Mesenchymal stem cell (in vitro differentiated cells and primary cell): ENCODE results near the gene GMPPA.

ENCODE experiments used
- DNase-seq: peaks from one replicate; pipeline ENCODE4 v3.0.0-alpha.2; 2013
- H2AFZ ChIP-seq: one replicate; pipeline ENCODE4 v1.6.1; 2013; ENCODE audit warnings: low read depth, mild to moderate bottlenecking, control low read depth, inconsistent platforms, low read length, moderate library complexity
- H2AK5ac ChIP-seq: 2 replicates; pipeline ENCODE4 v1.6.1; 2013; ENCODE audit warnings: low read length, moderate library complexity, mild to moderate bottlenecking, inconsistent platforms; ENCODE audit not compliant: severe bottlenecking
- H2BK120ac ChIP-seq: one replicate; pipeline ENCODE4 v1.6.1; 2013; ENCODE audit warnings: low read depth, mild to moderate bottlenecking, inconsistent platforms, low read length, moderate library complexity
- H2BK12ac ChIP-seq, 2 experiments: one replicate each; pipeline ENCODE4 v1.6.1; 2013; ENCODE audit warnings: inconsistent platforms in 2 of 2, low read length in 2 of 2, mild to moderate bottlenecking in 2 of 2, moderate library complexity in 2 of 2, control low read depth in 1 of 2
- H2BK15ac ChIP-seq: one replicate; pipeline ENCODE4 v1.6.1; 2013; ENCODE audit warnings: mild to moderate bottlenecking, low read depth, inconsistent platforms; ENCODE audit not compliant: poor library complexity, severe bottlenecking
- H2BK5ac ChIP-seq: 2 replicates; pipeline ENCODE4 v1.6.1; 2013; ENCODE audit warnings: low read depth, mild to moderate bottlenecking, low read length, control low read depth, inconsistent platforms; ENCODE audit not compliant: poor library complexity, severe bottlenecking
- H3K14ac ChIP-seq, 2 experiments: one replicate each; pipeline ENCODE4 v1.6.1; 2013; ENCODE audit warnings: inconsistent platforms in 2 of 2, low read length in 2 of 2, control low read depth in 1 of 2, mild to moderate bottlenecking in 1 of 2, moderate library complexity in 1 of 2
- H3K18ac ChIP-seq, 2 experiments: one replicate each; pipeline ENCODE4 v1.6.1; 2013; ENCODE audit warnings: inconsistent platforms in 2 of 2, low read length in 2 of 2, control low read depth in 1 of 2, low read depth in 1 of 2, mild to moderate bottlenecking in 1 of 2
- H3K23ac ChIP-seq, 2 experiments: one replicate each; pipeline ENCODE4 v1.6.1; 2013; ENCODE audit warnings: inconsistent platforms in 2 of 2, low read length in 2 of 2, mild to moderate bottlenecking in 2 of 2, moderate library complexity in 2 of 2, control low read depth in 1 of 2
- H3K27ac ChIP-seq: 2 replicates; pipeline ENCODE4 v1.5.1; 2013; ENCODE audit warnings: mild to moderate bottlenecking, moderate library complexity, low read length, control low read depth, inconsistent platforms; ENCODE audit not compliant: poor library complexity, severe bottlenecking
- H3K27me3 ChIP-seq, 2 experiments: 2 replicates each; pipeline versions ENCODE4 v1.6.1 to v1.7.0; 2013; ENCODE audit warnings: low read length in 2 of 2, mild to moderate bottlenecking in 2 of 2, moderate library complexity in 2 of 2, control low read depth in 1 of 2, inconsistent platforms in 1 of 2; ENCODE audit not compliant: control insufficient read depth in 1 of 2, insufficient read depth in 1 of 2
- H3K36me3 ChIP-seq, 2 experiments: 2 replicates each; pipeline versions ENCODE4 v1.6.1 to v1.7.0; 2013; ENCODE audit warnings: low read length in 2 of 2, control low read depth in 1 of 2, inconsistent platforms in 1 of 2, low read depth in 1 of 2, mild to moderate bottlenecking in 1 of 2; ENCODE audit not compliant: insufficient read depth in 2 of 2, control insufficient read depth in 1 of 2
- H3K4ac ChIP-seq, 2 experiments: one replicate each; pipeline ENCODE4 v1.6.1; 2013; ENCODE audit warnings: inconsistent platforms in 2 of 2, low read length in 2 of 2, mild to moderate bottlenecking in 2 of 2, moderate library complexity in 2 of 2, control low read depth in 1 of 2, low read depth in 1 of 2
- H3K4me1 ChIP-seq: 2 replicates; pipeline ENCODE4 v1.6.1; 2013; ENCODE audit warnings: low read depth, low read length, control low read depth; ENCODE audit not compliant: control insufficient read depth, insufficient read depth
- H3K4me2 ChIP-seq: 2 replicates; pipeline ENCODE4 v1.6.1; 2013; ENCODE audit warnings: low read length, mild to moderate bottlenecking, inconsistent platforms; ENCODE audit not compliant: poor library complexity, severe bottlenecking
- H3K4me3 ChIP-seq, 2 experiments: 2 replicates each; pipeline versions ENCODE4 v1.5.1 to v1.7.0; 2013; ENCODE audit warnings: low read length in 2 of 2, mild to moderate bottlenecking in 2 of 2, control low read depth in 1 of 2, low read depth in 1 of 2; ENCODE audit not compliant: insufficient read depth in 1 of 2
- H3K79me1 ChIP-seq: replicated peaks from 2 replicates; pipeline ENCODE4 v1.6.1; 2013; ENCODE audit warnings: mild to moderate bottlenecking, control low read depth, low read length, inconsistent platforms; ENCODE audit not compliant: poor library complexity, severe bottlenecking
- H3K9ac ChIP-seq: 2 replicates; pipeline ENCODE4 v1.7.0; 2013; ENCODE audit warnings: mild to moderate bottlenecking, low read length, moderate library complexity
- H3K9me3 ChIP-seq: 2 replicates; pipeline ENCODE4 v1.7.0; 2013; ENCODE audit warnings: mild to moderate bottlenecking, low read length; ENCODE audit not compliant: control insufficient read depth
- H4K8ac ChIP-seq: one replicate; pipeline ENCODE4 v1.6.1; 2013; ENCODE audit warnings: inconsistent platforms, mild to moderate bottlenecking, low read length, moderate library complexity
- H4K91ac ChIP-seq: one replicate; pipeline ENCODE4 v1.6.1; 2013; ENCODE audit warnings: mild to moderate bottlenecking, low read length, inconsistent platforms
- WGBS: methylation state at CpG from one replicate; pipeline ENCODE4 v1.1.7; 2013; ENCODE audit warnings: mixed read lengths; 5-methylcytosine and 5-hydroxymethylcytosine counted together

The GMPPA gene

GRCh38 chr2:219493086-219493485 lies 5.6 kb upstream of the GMPPA start:
- Histone ChIP-seq H3K4me3 (no peak overlapping the region), H3K36me3 (peaks cover 48 to 52% of the 10 kb centered on the region in 2 experiments), H3K27ac (no peak overlapping the region), H2BK120ac (no peak overlapping the region), H3K9me3 (no peaks in the 10 kb centered on the region), H3K14ac (no peak overlapping the region), H3K23ac (no peak overlapping the region), H4K91ac (no peak overlapping the region), H3K4ac (no peak overlapping the region), H2AFZ (no peak overlapping the region), H3K4me1 (peaks cover 18% of the 10 kb centered on the region), H4K8ac (no peak overlapping the region), H3K18ac (no peak overlapping the region), H2BK12ac (no peak overlapping the region), H3K27me3 (peaks cover 0 to 45% of the 10 kb centered on the region in 2 experiments), H3K4me2 (no peak overlapping the region), H2BK15ac (no peak overlapping the region), H2AK5ac (no peak overlapping the region), H3K79me1 (no peaks in the 10 kb centered on the region), H2BK5ac (no peak overlapping the region), H3K9ac (no peak overlapping the region)
- no peak for DNase-seq
- WGBS, result 96% methylated on average over 5 of the region's 5 CpGs

DNA sequence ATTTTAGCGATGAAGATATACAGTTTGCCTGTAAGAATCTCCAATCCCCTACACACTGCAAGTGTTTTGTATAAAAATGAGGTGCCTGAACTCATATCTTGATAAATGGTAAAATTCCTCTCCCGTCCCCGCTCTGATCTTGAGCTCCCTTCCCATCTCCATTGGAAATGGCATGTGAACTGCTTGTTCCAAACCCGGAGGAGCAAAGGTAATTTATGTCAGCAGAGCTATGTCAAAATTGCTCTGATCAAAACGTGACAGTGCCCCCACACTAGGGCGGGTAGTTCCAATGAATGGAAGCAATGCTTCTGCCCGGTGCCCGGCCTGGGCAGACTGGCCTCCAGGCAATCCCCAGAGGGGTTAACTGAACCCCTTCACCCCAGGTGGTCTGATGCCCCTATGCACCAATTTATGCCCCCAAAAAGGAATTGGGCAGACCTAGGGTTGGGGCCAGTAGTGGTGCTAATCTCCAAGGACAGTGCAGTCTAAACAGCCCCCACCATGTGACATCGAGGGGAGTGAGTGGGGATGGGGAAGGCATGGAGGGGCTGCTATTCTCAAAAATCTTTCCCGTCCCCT lies 3.6 kb upstream of the GMPPA start:
- H2AFZ ChIP-seq, result no peak overlapping the region
- H4K8ac ChIP-seq, result no peak overlapping the region
- peak overlapping the region; percentile 4 for H3K9ac ChIP-seq
- no peak overlapping the region for H2AK5ac ChIP-seq
- H2BK5ac ChIP-seq, result no peak overlapping the region
- H3K23ac ChIP-seq, result no peak overlapping the region
- WGBS, result 42% methylated on average over 8 of the region's 10 CpGs
- no peak overlapping the region for H3K4me3 ChIP-seq
- no peak overlapping the region for H3K27ac ChIP-seq
- H3K36me3 ChIP-seq, result peaks cover 32 to 35% of the 10 kb centered on the region in 2 experiments
- H3K4me1 ChIP-seq, result peaks cover 23% of the 10 kb centered on the region
- no peak overlapping the region for H3K18ac ChIP-seq
- H3K27me3 ChIP-seq, result peaks cover 0 to 45% of the 10 kb centered on the region in 2 experiments
- no peak overlapping the region for H2BK12ac ChIP-seq
- H3K4me2 ChIP-seq, result no peak overlapping the region
- peaks cover 8% of the 10 kb centered on the region for H3K79me1 ChIP-seq
- no peak overlapping the region for H4K91ac ChIP-seq
- H2BK15ac ChIP-seq, result no peak overlapping the region
- DNase-seq, result no peak
- H2BK120ac ChIP-seq, result no peak overlapping the region
- H3K14ac ChIP-seq, result no peak overlapping the region
- H3K4ac ChIP-seq, result no peak overlapping the region
- no peaks in the 10 kb centered on the region for H3K9me3 ChIP-seq

DNA sequence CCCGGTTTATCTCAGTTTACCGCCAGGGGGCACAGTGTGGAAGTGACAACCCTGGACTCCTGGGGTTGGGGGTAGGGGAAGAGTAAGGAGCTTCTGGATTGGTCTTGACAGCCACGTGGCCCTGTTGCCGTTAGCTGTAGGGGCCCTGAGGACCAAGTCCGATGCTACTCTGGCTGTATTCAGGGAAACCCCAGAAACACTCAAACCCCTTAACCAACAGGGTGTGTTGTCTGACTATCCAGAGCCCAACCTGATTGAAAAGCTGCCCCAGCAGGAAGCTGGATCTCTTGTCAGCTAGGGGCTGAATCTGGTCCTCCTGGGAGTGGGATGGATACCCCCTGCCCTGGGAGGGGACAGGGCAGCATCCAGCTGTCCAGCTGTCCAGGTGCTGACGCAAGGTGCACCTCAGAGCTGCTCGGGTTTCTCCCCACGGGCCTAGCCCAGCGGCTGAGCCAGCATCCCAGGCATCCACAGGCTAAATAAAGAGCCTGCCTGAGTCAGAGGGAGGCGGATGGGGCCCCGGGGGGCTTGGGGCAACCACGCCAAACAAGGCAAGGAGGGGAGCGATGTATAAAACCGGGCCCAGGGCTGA lies 3.1 kb upstream of the GMPPA start:
- Histone ChIP-seq H2BK120ac (no peak overlapping the region), H2BK5ac (no peak overlapping the region), H3K23ac (no peak overlapping the region), H3K9ac (no peak overlapping the region), H4K91ac (no peak overlapping the region), H3K4ac (no peak overlapping the region), H4K8ac (no peak overlapping the region), H2AK5ac (no peak overlapping the region), H3K36me3 (peaks cover 26 to 29% of the 10 kb centered on the region in 2 experiments), H3K9me3 (no peaks in the 10 kb centered on the region), H3K27me3 (peaks cover 0 to 45% of the 10 kb centered on the region in 2 experiments), H3K79me1 (peaks cover 11% of the 10 kb centered on the region), H2AFZ (no peak overlapping the region), H3K27ac (no peak overlapping the region), H3K18ac (peak overlapping the region in 1 of 2 experiments; percentile 38), H3K14ac (no peak overlapping the region), H2BK15ac (no peak overlapping the region), H3K4me3 (no peak overlapping the region), H2BK12ac (peak overlapping the region in 1 of 2 experiments; percentile 54), H3K4me2 (no peak overlapping the region), H3K4me1 (peaks cover 24% of the 10 kb centered on the region)
- DNase-seq, result peak; percentile 84
- WGBS, result 41% methylated on average over 12 of the region's 14 CpGs

DNA sequence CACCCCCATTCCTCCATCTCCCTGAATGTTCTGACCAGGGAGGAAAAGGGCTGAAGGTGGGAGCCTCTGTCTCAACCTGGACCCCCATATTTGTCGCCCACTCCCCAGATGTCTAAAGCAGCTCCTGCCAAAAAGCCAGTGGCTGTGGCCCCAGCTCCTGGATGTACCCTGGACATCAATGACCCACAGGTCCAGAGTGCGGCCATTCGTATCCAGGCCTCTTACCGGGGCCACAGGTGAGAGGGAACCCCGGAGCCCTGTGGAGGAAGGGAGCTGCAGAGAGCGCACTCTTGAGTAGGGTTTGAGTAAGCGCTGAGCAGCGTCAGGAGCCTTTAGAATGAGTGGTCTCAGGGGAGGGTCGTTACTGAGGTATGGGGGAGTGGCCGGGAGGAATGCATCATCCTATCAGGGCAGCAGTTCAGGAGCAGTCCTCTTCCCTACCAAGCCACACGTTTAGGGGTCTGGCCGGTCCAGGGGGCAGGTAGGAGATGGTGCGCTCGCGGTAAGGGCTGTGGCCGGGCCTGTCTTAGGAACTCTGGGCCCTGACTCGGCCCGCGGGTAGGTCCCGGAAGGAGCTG lies 2.4 kb upstream of the GMPPA start:
- Histone ChIP-seq H3K18ac (no peak overlapping the region), H3K79me1 (peaks cover 15% of the 10 kb centered on the region), H2AFZ (no peak overlapping the region), H3K9me3 (no peaks in the 10 kb centered on the region), H4K8ac (peak overlapping the region; percentile 56), H3K4ac (no peak overlapping the region), H3K4me2 (no peak overlapping the region), H3K36me3 (peaks cover 22 to 23% of the 10 kb centered on the region in 2 experiments), H3K27me3 (peaks cover 0 to 45% of the 10 kb centered on the region in 2 experiments), H3K23ac (no peak overlapping the region), H2BK5ac (no peak overlapping the region), H2BK12ac (no peak overlapping the region), H3K4me1 (peaks cover 25% of the 10 kb centered on the region), H3K9ac (peak overlapping the region; percentile 96), H3K14ac (no peak overlapping the region), H3K4me3 (no peak overlapping the region), H2AK5ac (no peak overlapping the region), H2BK120ac (no peak overlapping the region), H3K27ac (no peak overlapping the region), H2BK15ac (no peak overlapping the region), H4K91ac (no peak overlapping the region)
- no peak for DNase-seq
- WGBS, result 28% methylated on average over 18 of the region's 20 CpGs
